ENCODE results near the gene NDUFA5. TPM values are rescaled to one million over a fixed set of nuclear protein-coding genes. Genes with fewer than 3 reads are reported as not detected.

NDUFA5 gene
- polyA plus RNA-seq, 1 donor (not counting 4 experiments of a cell fraction or from before 2014, with no cell fraction given): 36.9 TPM

DNA sequence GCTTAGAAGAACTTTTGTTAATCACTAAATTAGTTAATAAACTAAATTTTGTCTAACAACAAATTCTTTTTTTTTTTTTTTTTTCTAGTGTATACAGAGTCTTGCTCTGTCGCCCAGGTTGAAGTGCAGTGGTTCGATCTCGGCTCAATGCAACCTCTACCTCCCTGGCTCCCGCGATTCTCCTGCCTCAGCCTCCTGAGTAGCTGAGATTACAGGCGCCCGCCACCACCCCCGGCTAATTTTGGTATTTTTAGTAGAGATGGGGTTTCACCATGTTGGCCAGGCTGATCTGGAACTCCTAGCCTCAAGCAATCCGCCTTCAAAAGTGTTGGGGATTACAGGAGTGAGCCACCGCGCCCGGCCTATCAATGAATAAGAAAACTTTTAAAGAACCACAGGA lies 22.1 kb downstream of the NDUFA5 start:
- H2AFZ ChIP-seq (ENCODE audit: control insufficient read depth, low read length): no peak overlapping the region

DNA sequence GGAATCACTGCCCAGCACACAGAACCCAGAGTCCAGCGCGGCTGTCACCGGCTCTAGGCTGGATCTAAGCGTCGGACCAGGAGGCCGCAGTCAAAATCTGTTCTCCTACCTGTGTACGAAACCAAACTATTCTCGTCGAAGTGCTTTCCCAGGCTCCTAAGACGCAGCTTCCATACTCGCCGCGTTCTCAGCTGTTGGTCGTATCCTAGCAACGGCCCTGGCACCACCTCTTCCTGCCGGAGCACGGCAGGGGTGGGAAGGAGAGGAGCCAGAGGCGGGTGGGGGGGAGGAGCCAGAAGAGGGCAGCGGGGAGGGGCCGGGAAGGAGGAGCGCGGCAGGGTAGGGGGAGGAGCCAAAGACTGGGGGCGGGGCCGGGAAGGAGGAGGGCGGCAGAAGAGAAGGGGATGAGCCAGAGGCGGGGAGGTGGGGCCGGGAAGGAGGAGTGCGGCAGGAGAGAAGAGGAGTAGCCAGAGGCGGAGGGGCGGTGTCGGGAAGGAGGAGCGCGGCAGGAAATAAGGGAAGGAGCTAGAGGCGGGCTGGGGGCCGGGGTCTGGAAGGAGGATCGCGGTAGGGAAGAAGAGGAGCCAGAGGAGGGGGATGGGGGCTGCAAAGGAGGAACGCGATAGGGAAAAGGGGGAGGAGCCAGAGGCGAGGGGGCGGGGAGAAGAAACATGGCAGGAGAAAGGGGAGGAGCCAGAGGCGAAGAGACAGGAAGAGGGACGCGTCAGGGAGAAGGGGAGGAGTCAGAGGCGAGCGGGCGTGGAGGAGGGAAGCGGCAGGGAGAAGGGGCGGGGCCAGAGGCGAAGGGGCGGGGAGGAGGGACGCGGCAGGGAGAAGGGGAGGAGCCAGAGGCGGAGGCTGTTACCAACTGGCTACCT lies 23.0 kb downstream of the NDUFA5 start, which contains the start of gene IQUB:
TSS of gene IQUB (minus strand) at position 213 of the 878 bp plus-strand sequence. CDS start 22,255 bp downstream, outside the sequence.
- Histone ChIP-seq H3K4me1 (ENCODE audit: control insufficient read depth, extremely low read depth, insufficient read depth, low read length) (peaks cover 20% of the 10 kb centered on the region), H3K9me1 (ENCODE audit: control insufficient read depth, extremely low read depth, insufficient read depth, low read length) (no peaks in the 10 kb centered on the region), H2AFZ (ENCODE audit: control insufficient read depth, low read length) (peak within 1 kb of the TSS; percentile 97), H3K36me3 (ENCODE audit: control insufficient read depth in 2 of 2, extremely low read depth in 1 of 2, insufficient read depth in 2 of 2, low read length in 2 of 2) (no peaks in the 10 kb centered on the region), H4K20me1 (ENCODE audit: control insufficient read depth, extremely low read depth, insufficient read depth, low read length) (no peaks in the 10 kb centered on the region), H3K27me3 (ENCODE audit: control insufficient read depth, extremely low read depth, insufficient read depth, low read length) (peaks cover 22% of the 10 kb centered on the region), H3K4me2 (ENCODE audit: control insufficient read depth, extremely low read depth, insufficient read depth, low read depth, low read length) (peak within 1 kb of the TSS; percentile 99), H3K9me3 (ENCODE audit: control insufficient read depth, low read depth, low read length) (no peaks in the 10 kb centered on the region), H3K9ac (ENCODE audit: control insufficient read depth, extremely low read depth, insufficient read depth, low read length) (peak within 1 kb of the TSS; percentile 73), H3K79me2 (ENCODE audit: control insufficient read depth, insufficient read depth, low read length) (no peaks in the 10 kb centered on the region), H3K27ac (ENCODE audit: control insufficient read depth, insufficient read depth, low read length) (peak within 1 kb of the TSS; percentile 73), H3K4me3 (ENCODE audit: control insufficient read depth in 2 of 3, extremely low read depth in 1 of 3, insufficient read depth in 2 of 3, low read depth in 1 of 3, low read length in 3 of 3) (peak within 1 kb of the TSS; percentile 71 to 84 (median 75))
- TF ChIP-seq, protein P1, sequence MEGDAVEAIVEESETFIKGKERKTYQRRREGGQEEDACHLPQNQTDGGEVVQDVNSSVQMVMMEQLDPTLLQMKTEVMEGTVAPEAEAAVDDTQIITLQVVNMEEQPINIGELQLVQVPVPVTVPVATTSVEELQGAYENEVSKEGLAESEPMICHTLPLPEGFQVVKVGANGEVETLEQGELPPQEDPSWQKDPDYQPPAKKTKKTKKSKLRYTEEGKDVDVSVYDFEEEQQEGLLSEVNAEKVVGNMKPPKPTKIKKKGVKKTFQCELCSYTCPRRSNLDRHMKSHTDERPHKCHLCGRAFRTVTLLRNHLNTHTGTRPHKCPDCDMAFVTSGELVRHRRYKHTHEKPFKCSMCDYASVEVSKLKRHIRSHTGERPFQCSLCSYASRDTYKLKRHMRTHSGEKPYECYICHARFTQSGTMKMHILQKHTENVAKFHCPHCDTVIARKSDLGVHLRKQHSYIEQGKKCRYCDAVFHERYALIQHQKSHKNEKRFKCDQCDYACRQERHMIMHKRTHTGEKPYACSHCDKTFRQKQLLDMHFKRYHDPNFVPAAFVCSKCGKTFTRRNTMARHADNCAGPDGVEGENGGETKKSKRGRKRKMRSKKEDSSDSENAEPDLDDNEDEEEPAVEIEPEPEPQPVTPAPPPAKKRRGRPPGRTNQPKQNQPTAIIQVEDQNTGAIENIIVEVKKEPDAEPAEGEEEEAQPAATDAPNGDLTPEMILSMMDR (optimal IDR thresholded peaks at IDR 0.05 in 1 of 3, IDR thresholded peaks at IDR 0.05 in 1 of 3, conservative IDR thresholded peaks at IDR 0.05 in 1 of 3; ENCODE audit: extremely low read depth in 1 of 3, insufficient read depth in 2 of 3, low read length in 3 of 3): no peak
- no peak for TF ChIP-seq EZH2 (IDR thresholded peaks at IDR 0.05; ENCODE audit: low read length)
- FAIRE-seq: peak; percentile 49
- peak; percentile 72 for DNase-seq (ENCODE audit: low read depth, low spot score)
- dilution Hi-C loops (cut with MboI; ENCODE audit: extremely low pct_ligation_motif_present, low sequenced_read_pairs): no loop called here

More for the DNA sequence above, 22.1 kb downstream of the NDUFA5 start:
- H3K36me3 ChIP-seq (ENCODE audit: control insufficient read depth in 2 of 2, extremely low read depth in 1 of 2, insufficient read depth in 2 of 2, low read length in 2 of 2): no peaks in the 10 kb centered on the region
- peaks cover 20% of the 10 kb centered on the region for H3K4me1 ChIP-seq (ENCODE audit: control insufficient read depth, extremely low read depth, insufficient read depth, low read length)
- DNase-seq (ENCODE audit: low read depth, low spot score) (no peak), FAIRE-seq (no peak)
- no peak overlapping the region for H3K27ac ChIP-seq (ENCODE audit: control insufficient read depth, insufficient read depth, low read length)
- no peak overlapping the region for H3K9ac ChIP-seq (ENCODE audit: control insufficient read depth, extremely low read depth, insufficient read depth, low read length)
- H3K9me1 ChIP-seq (ENCODE audit: control insufficient read depth, extremely low read depth, insufficient read depth, low read length): no peaks in the 10 kb centered on the region
- H3K4me2 ChIP-seq (ENCODE audit: control insufficient read depth, extremely low read depth, insufficient read depth, low read depth, low read length): peak overlapping the region; percentile 77
- no peaks in the 10 kb centered on the region for H4K20me1 ChIP-seq (ENCODE audit: control insufficient read depth, extremely low read depth, insufficient read depth, low read length)
- TF ChIP-seq, protein P1 (optimal IDR thresholded peaks at IDR 0.05 in 1 of 3, IDR thresholded peaks at IDR 0.05 in 1 of 3, conservative IDR thresholded peaks at IDR 0.05 in 1 of 3; ENCODE audit: extremely low read depth in 1 of 3, insufficient read depth in 2 of 3, low read length in 3 of 3): no peak
- no peak for TF ChIP-seq EZH2 (IDR thresholded peaks at IDR 0.05; ENCODE audit: low read length)
- peaks cover 22% of the 10 kb centered on the region for H3K27me3 ChIP-seq (ENCODE audit: control insufficient read depth, extremely low read depth, insufficient read depth, low read length)
- no peaks in the 10 kb centered on the region for H3K9me3 ChIP-seq (ENCODE audit: control insufficient read depth, low read depth, low read length)
- dilution Hi-C loops (cut with MboI; ENCODE audit: extremely low pct_ligation_motif_present, low sequenced_read_pairs): no loop called here
- no peaks in the 10 kb centered on the region for H3K79me2 ChIP-seq (ENCODE audit: control insufficient read depth, insufficient read depth, low read length)
- peak overlapping the region in 1 of 3 experiments; percentile 50 for H3K4me3 ChIP-seq (ENCODE audit: control insufficient read depth in 2 of 3, extremely low read depth in 1 of 3, insufficient read depth in 2 of 3, low read depth in 1 of 3, low read length in 3 of 3)
